Uterus (tissue), 4 donors: ENCODE results near the gene RSAD2. TPM values are rescaled to one million over a fixed set of nuclear protein-coding genes. Genes with fewer than 3 reads are reported as not detected.

Experiments used
- DNase-seq, 2 donors: peaks; one replicate each; pipeline ENCODE4 v3.0.0-alpha.2; 2019 to 2020
- H3K27ac ChIP-seq, 2 donors: fragments of 200-600 bp; sonication (generic); 1 replicate in 1 of 2; 2 replicates in 1 of 2; pipeline ENCODE4 v1.5.1; 2016 to 2018
- H3K27me3 ChIP-seq, 2 donors: fragments of 200-600 bp; sonication (generic); one replicate each; pipeline ENCODE4 v1.5.1; 2018 to 2019; ENCODE audit warnings: control low read depth in 1 of 2
- H3K36me3 ChIP-seq, 2 donors: fragments of 200-600 bp; sonication (generic); one replicate each; pipeline ENCODE4 v1.5.1; 2019; ENCODE audit warnings: control low read depth in 1 of 2
- H3K4me1 ChIP-seq, 2 donors: fragments of 200-600 bp; sonication (generic); one replicate each; pipeline ENCODE4 v1.5.1; 2018 to 2019; ENCODE audit warnings: control low read depth in 1 of 2
- H3K4me3 ChIP-seq, 2 donors: fragments of 200-600 bp; sonication (generic); 1 replicate in 1 of 2; 2 replicates in 1 of 2; pipeline ENCODE4 v1.5.1; 2018 to 2019; ENCODE audit warnings: mild to moderate bottlenecking in 1 of 2
- H3K9me3 ChIP-seq, 2 donors: fragments of 200-600 bp; sonication (generic); one replicate each; pipeline ENCODE4 v1.5.1; 2019; ENCODE audit warnings: control low read depth in 1 of 2
- POLR2A ChIP-seq, 2 donors: fragments of 450-650 bp; IDR thresholded peaks; one replicate each; pipeline ENCODE4 v1.6.1; 2016; ENCODE audit warnings: antibody characterized with exemption in 2 of 2, mild to moderate bottlenecking in 1 of 2, moderate library complexity in 1 of 2
- intact Hi-C: fragments of 100-400 bp; cut with DNase I; formaldehyde crosslinking; loops from one replicate; pipeline ENCODE4 v1.15.1; 2023; ENCODE audit warnings: low total_unique reads
- total RNA-seq, 4 donors: library from RNA; depleted of rRNA in 3 of 4; stranded (reverse); fragments of >200 nt in 3 of 4; gene quantifications; one replicate each; pipeline versions ENCODE4 v1.1.0 to v1.2.4, GENCODE V29; 2014 to 2023
- TF ChIP-seq, protein P1 (sequence below), 4 experiments: fragments of 200-600 bp in 2 of 4; fragments of 450-650 bp in 2 of 4; sonication (generic) in 2 of 4; IDR thresholded peaks; one replicate each; pipeline ENCODE4 v1.5.1; 2016 to 2019; ENCODE audit warnings: antibody characterized with exemption in 4 of 4, mild to moderate bottlenecking in 2 of 4, moderate library complexity in 1 of 4
- donor health status: DM: yes; HTN: yes; CAD: no.

RSAD2 gene
- total RNA-seq, 4 donors from 2014 or later = 0.29 to 14.7 (median 6.3) TPM

DNA sequence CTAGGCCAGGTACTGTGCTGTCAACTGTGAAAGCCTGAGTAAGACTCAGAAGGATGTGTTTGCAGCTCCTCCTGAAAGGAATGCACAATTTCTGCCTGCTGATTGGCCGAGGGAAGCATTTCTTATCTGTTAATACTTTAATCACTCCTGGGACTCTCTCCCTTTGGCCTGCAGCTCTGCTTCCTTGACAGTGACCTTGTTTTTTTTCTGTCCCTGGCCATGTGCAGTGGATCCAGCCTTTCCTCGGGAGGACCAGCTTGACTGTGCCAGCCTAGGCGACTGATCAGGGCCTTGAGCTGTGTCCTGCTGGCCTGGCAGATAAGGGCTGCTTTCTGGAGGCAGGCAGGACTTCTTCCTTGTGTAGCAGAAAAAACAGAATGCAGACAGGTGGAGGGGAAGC is 49.6 kb downstream of the RSAD2 start:
- intact Hi-C loops = no loop called here
- Histone ChIP-seq H3K9me3 (no peaks in the 10 kb centered on the region), H3K4me3 (no peak overlapping the region), H3K36me3 (no peaks in the 10 kb centered on the region), H3K27me3 (no peaks in the 10 kb centered on the region), H3K27ac (peak overlapping the region; percentile 40 to 63), H3K4me1 (peaks cover 0 to 5% of the 10 kb centered on the region in 2 donors)
- no peak for TF ChIP-seq POLR2A (IDR thresholded peaks at IDR 0.05)
- TF ChIP-seq, protein P1, sequence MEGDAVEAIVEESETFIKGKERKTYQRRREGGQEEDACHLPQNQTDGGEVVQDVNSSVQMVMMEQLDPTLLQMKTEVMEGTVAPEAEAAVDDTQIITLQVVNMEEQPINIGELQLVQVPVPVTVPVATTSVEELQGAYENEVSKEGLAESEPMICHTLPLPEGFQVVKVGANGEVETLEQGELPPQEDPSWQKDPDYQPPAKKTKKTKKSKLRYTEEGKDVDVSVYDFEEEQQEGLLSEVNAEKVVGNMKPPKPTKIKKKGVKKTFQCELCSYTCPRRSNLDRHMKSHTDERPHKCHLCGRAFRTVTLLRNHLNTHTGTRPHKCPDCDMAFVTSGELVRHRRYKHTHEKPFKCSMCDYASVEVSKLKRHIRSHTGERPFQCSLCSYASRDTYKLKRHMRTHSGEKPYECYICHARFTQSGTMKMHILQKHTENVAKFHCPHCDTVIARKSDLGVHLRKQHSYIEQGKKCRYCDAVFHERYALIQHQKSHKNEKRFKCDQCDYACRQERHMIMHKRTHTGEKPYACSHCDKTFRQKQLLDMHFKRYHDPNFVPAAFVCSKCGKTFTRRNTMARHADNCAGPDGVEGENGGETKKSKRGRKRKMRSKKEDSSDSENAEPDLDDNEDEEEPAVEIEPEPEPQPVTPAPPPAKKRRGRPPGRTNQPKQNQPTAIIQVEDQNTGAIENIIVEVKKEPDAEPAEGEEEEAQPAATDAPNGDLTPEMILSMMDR (IDR thresholded peaks at IDR 0.05) = no peak
- DNase-seq = no peak

DNA sequence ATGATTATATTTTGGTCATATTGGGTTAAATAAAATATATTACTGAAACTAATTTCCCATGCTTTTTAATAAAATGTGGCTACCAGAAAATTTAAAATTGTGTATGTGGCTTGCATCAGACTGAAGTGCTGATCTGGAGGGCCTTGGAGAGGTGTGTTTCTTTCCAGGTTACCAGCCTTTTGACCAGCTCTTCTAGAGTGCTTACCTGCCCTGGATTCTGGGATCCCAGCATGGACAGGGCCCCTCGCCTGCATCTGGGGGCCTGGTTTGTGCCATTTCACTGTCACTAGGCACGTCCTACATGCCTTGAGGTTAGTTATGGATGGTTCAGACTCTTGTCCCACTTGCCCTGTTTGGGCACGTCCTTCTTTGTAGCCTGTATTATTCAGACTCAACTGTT is 50.2 kb downstream of the RSAD2 start:
- no peaks in the 10 kb centered on the region for H3K9me3 ChIP-seq
- no peak for DNase-seq
- peaks cover 0 to 5% of the 10 kb centered on the region in 2 donors for H3K4me1 ChIP-seq
- intact Hi-C loops = no loop called here
- H3K27me3 ChIP-seq = no peaks in the 10 kb centered on the region
- peak overlapping the region; percentile 40 to 63 for H3K27ac ChIP-seq
- TF ChIP-seq, protein P1 (IDR thresholded peaks at IDR 0.05) = no peak
- no peak for TF ChIP-seq POLR2A (IDR thresholded peaks at IDR 0.05)
- H3K36me3 ChIP-seq = no peaks in the 10 kb centered on the region
- no peak overlapping the region for H3K4me3 ChIP-seq

DNA sequence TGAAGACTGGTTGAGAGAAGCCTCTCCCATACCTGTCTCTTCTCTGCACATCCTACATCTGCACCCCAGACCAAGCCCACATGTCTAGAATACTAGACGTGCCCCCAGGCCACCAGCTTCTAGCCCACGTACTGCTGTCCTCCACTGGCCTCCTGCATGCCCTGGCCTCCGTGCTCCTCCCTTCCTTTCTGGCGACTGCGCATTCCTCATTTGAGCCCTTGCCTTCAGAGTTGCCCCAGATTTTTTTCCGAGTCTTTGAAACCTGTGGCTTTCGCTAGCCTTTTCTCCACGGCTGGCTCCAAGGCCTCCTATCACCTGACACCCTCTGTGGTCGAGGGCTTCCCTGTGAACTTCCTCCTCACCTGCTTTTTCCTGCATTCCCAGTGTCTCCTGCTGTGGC is 50.9 kb downstream of the RSAD2 start:
- Histone ChIP-seq H3K27me3 (no peaks in the 10 kb centered on the region), H3K4me1 (peaks cover 0 to 5% of the 10 kb centered on the region in 2 donors), H3K9me3 (no peaks in the 10 kb centered on the region), H3K27ac (no peak overlapping the region), H3K36me3 (no peaks in the 10 kb centered on the region), H3K4me3 (no peak overlapping the region)
- no peak for DNase-seq
- TF ChIP-seq, protein P1 (IDR thresholded peaks at IDR 0.05) = no peak
- TF ChIP-seq POLR2A (IDR thresholded peaks at IDR 0.05) = no peak
- intact Hi-C loops = no loop called here

- no peak for TF ChIP-seq POLR2A (IDR thresholded peaks at IDR 0.05)
- TF ChIP-seq, protein P1 (IDR thresholded peaks at IDR 0.05) = no peak
- intact Hi-C loops = no loop called here
- Histone ChIP-seq H3K27ac (no peak overlapping the region), H3K27me3 (no peaks in the 10 kb centered on the region), H3K9me3 (no peaks in the 10 kb centered on the region), H3K4me3 (no peak overlapping the region), H3K36me3 (no peaks in the 10 kb centered on the region), H3K4me1 (peaks cover 0 to 5% of the 10 kb centered on the region in 2 donors)
- DNase-seq = no peak
Observed at GRCh38 chr2:6929196-6929819, 51.7 kb downstream of the RSAD2 start.

GRCh38 chr2:6930923-6931647 is 53.5 kb downstream of the RSAD2 start:
- Histone ChIP-seq H3K9me3 (no peaks in the 10 kb centered on the region), H3K36me3 (no peaks in the 10 kb centered on the region), H3K27ac (no peak overlapping the region), H3K27me3 (no peaks in the 10 kb centered on the region), H3K4me1 (no peaks in the 10 kb centered on the region), H3K4me3 (no peak overlapping the region)
- DNase-seq = no peak
- TF ChIP-seq POLR2A (IDR thresholded peaks at IDR 0.05) = no peak
- TF ChIP-seq, protein P1 (IDR thresholded peaks at IDR 0.05) = no peak
- intact Hi-C loops = no loop called here
